GM23338 (cell line): ENCODE results near the gene EHMT2. TPM values are rescaled to one million over a fixed set of nuclear protein-coding genes. Genes with fewer than 3 reads are reported as not detected.

Source experiments
- CREB1 ChIP-seq: fragments of 250-450 bp; sonication (Bioruptor Pico); IDR thresholded peaks from 2 replicates; pipeline ENCODE4 v1.5.0; 2020; ENCODE audit warnings: low read depth, mild to moderate bottlenecking, moderate library complexity
- CTCF ChIP-seq, 2 experiments: fragments of 200-600 bp in 1 of 2; sonication (generic) in 1 of 2; conservative IDR thresholded peaks; 2 replicates each; pipeline versions ENCODE4 v1.5.1 to v1.6.1; 2016 to 2017; ENCODE audit warnings: antibody characterized with exemption in 2 of 2, low read depth in 2 of 2, mild to moderate bottlenecking in 2 of 2, moderate library complexity in 1 of 2
- EZH2 ChIP-seq: fragments of 200-600 bp; sonication (generic); IDR thresholded peaks from one replicate; pipeline ENCODE4 v1.8.0; 2017; ENCODE audit warnings: antibody characterized with exemption, mild to moderate bottlenecking, low read depth; ENCODE audit not compliant: unreplicated experiment
- EZH2phosphoT487 ChIP-seq: fragments of 200-600 bp; sonication (generic); IDR thresholded peaks from one replicate; pipeline ENCODE4 v1.8.1; 2018; ENCODE audit warnings: antibody characterized with exemption; ENCODE audit not compliant: unreplicated experiment
- JUNB ChIP-seq: IDR thresholded peaks from one replicate; pipeline ENCODE4 v1.6.1; 2016; ENCODE audit warnings: antibody characterized with exemption; ENCODE audit not compliant: unreplicated experiment
- NANOG ChIP-seq: IDR thresholded peaks from 2 replicates; pipeline ENCODE4 v1.6.1; 2016; ENCODE audit warnings: antibody characterized with exemption, borderline replicate concordance
- REST ChIP-seq: IDR thresholded peaks from one replicate; pipeline ENCODE4 v1.6.1; 2018; ENCODE audit warnings: antibody characterized with exemption; ENCODE audit not compliant: unreplicated experiment
- ZNF114 ChIP-seq: fragments of 250-450 bp; sonication (Bioruptor Pico); IDR thresholded peaks from 2 replicates; pipeline ENCODE4 v1.5.0; 2020; ENCODE audit warnings: mild to moderate bottlenecking, moderate library complexity
- ZNF331 ChIP-seq: fragments of 250-450 bp; sonication (Bioruptor Pico); IDR thresholded peaks from 2 replicates; pipeline ENCODE4 v1.5.0; 2020; ENCODE audit warnings: low read depth, mild to moderate bottlenecking, moderate library complexity
- ZNF462 ChIP-seq: fragments of 250-450 bp; sonication (Bioruptor Pico); IDR thresholded peaks from 2 replicates; pipeline ENCODE4 v1.5.0; 2020; ENCODE audit warnings: mild to moderate bottlenecking, moderate library complexity
- polyA plus RNA-seq: library from polyadenylated mRNA; unstranded; fragments of >200 nt; fragmentation: Nextera tagmentation; extraction: Ambion mirVana; gene quantifications from 2 replicates; pipeline ENCODE4 v1.2.1, GENCODE V29; 2016
- total RNA-seq: library from RNA; depleted of rRNA; stranded (reverse); fragments of >200 nt; shearing (Covaris generic); gene quantifications from 2 replicates; pipeline ENCODE4 v1.2.3, GENCODE V29; 2014

The EHMT2 gene
- total and polyA plus RNA-seq, 2 experiments from 2014 or later = 113 to 193 TPM

GRCh38 chr6:31882344-31882743 lies 15.2 kb downstream of the EHMT2 start (continued):
- no peak for TF ChIP-seq ZNF462 (CRISPR knock-in tag)
- TF ChIP-seq CREB1 (CRISPR knock-in tag) = no peak
- no peak for TF ChIP-seq ZNF114 (CRISPR knock-in tag)
- no peak for TF ChIP-seq JUNB
- TF ChIP-seq EZH2 = no peak
- TF ChIP-seq NANOG = no peak
- TF ChIP-seq EZH2phosphoT487 = no peak
- TF ChIP-seq ZNF331 (CRISPR knock-in tag) = no peak
- TF ChIP-seq CTCF (conservative IDR thresholded peaks at IDR 0.05; ENCODE audit: low read depth in 2 of 2) = no peak
- TF ChIP-seq REST = no peak
